H1 (cell line): ENCODE data around the gene SORBS1. TPM values are rescaled to one million over a fixed set of nuclear protein-coding genes. Genes with fewer than 3 reads are reported as not detected.

Source experiments
- CTCF ChIA-PET: fragments of 300-600 bp; sonication (Branson Sonifier 250); formaldehyde crosslinking; loops from one replicate; lab custom pipeline; 2021; ENCODE audit not compliant: partially characterized antibody; lab: Charles Lee
- POLR2A ChIA-PET: fragments of 300-600 bp; sonication (Branson Sonifier 250); formaldehyde crosslinking; loops from one replicate; lab custom pipeline; 2021; ENCODE audit warnings: inconsistent platforms; ENCODE audit not compliant: partially characterized antibody; lab: Charles Lee
- DNase-seq, 2 experiments: peaks; one replicate each; pipeline versions ENCODE4 v3.0.0 to v3.0.0-alpha.2; 2010 to 2022; ENCODE audit warnings: low spot score in 2 of 2, low read depth in 1 of 2, mixed read lengths in 1 of 2
- FAIRE-seq: peaks from 2 replicates; lab custom pipeline; 2011; peaks lifted over from hg19 to GRCh38; lab: Jason Lieb, UNC
- H2AFZ ChIP-seq: 2 replicates; pipeline ENCODE4 v1.8.1; 2012; ENCODE audit warnings: low read length, inconsistent platforms
- H2AK5ac ChIP-seq: 2 replicates; pipeline ENCODE4 v1.6.1; 2013; ENCODE audit warnings: low read depth, low read length
- H2BK120ac ChIP-seq: replicated peaks from 2 replicates; pipeline ENCODE3; 2013; ENCODE audit warnings: low read depth, low read length, inconsistent platforms
- H2BK12ac ChIP-seq: 2 replicates; pipeline ENCODE4 v1.6.1; 2013; ENCODE audit warnings: low read depth, low read length
- H2BK15ac ChIP-seq: 2 replicates; pipeline ENCODE4 v1.6.1; 2013; ENCODE audit warnings: low read length
- H2BK20ac ChIP-seq: 2 replicates; pipeline ENCODE4 v1.6.1; 2013; ENCODE audit warnings: low read length
- H2BK5ac ChIP-seq: 2 replicates; pipeline ENCODE4 v1.6.1; 2013; ENCODE audit warnings: low read depth, low read length
- H3K14ac ChIP-seq: 2 replicates; pipeline ENCODE4 v1.6.1; 2013; ENCODE audit warnings: inconsistent platforms; ENCODE audit not compliant: insufficient read length
- H3K18ac ChIP-seq: 2 replicates; pipeline ENCODE4 v1.6.1; 2013; ENCODE audit warnings: low read length; ENCODE audit errors: extremely low read depth
- H3K23ac ChIP-seq: 2 replicates; pipeline ENCODE4 v1.6.1; 2013; ENCODE audit warnings: inconsistent platforms; ENCODE audit not compliant: insufficient read length
- H3K23me2 ChIP-seq: 2 replicates; pipeline ENCODE4 v1.6.1; 2013; ENCODE audit warnings: low read depth, low read length
- H3K27ac ChIP-seq: 2 replicates; pipeline ENCODE4 v1.6.1; 2011; ENCODE audit warnings: low read depth, low read length, inconsistent platforms
- H3K27me3 ChIP-seq, 4 experiments: replicated peaks in 1 of 4; 1 replicate in 1 of 4; 2 replicates in 3 of 4; pipeline versions ENCODE4 v1.6.1 to v1.8.1; 2011 to 2013; ENCODE audit warnings: low read length in 3 of 4, mild to moderate bottlenecking in 3 of 4, inconsistent platforms in 2 of 4, mixed read lengths in 2 of 4, moderate library complexity in 1 of 4; ENCODE audit not compliant: control insufficient read depth in 3 of 4, insufficient read depth in 3 of 4; ENCODE audit errors: extremely low read depth in 1 of 4
- H3K36me3 ChIP-seq, 4 experiments: 2 replicates each; pipeline versions ENCODE4 v1.6.1 to v1.8.1; 2011 to 2013; ENCODE audit warnings: mild to moderate bottlenecking in 4 of 4, low read length in 3 of 4, moderate library complexity in 2 of 4, control low read depth in 1 of 4, inconsistent platforms in 1 of 4; ENCODE audit not compliant: insufficient read depth in 4 of 4, control insufficient read depth in 2 of 4
- H3K4ac ChIP-seq: replicated peaks from 2 replicates; pipeline ENCODE3; 2013; ENCODE audit warnings: low read length, low read depth, mixed read lengths, inconsistent platforms; ENCODE audit not compliant: insufficient read length
- H3K4me1 ChIP-seq, 4 experiments: replicated peaks in 1 of 4; 1 replicate in 1 of 4; 2 replicates in 3 of 4; pipeline versions ENCODE4 v1.6.1 to v1.8.1; 2011 to 2013; ENCODE audit warnings: low read length in 3 of 4, inconsistent platforms in 2 of 4, mixed read lengths in 1 of 4; ENCODE audit not compliant: insufficient read depth in 4 of 4, control insufficient read depth in 3 of 4
- H3K4me2 ChIP-seq, 2 experiments: 2 replicates each; pipeline versions ENCODE4 v1.6.1 to v1.8.1; 2011 to 2013; ENCODE audit warnings: low read depth in 2 of 2, low read length in 2 of 2, control low read depth in 1 of 2, inconsistent platforms in 1 of 2, mild to moderate bottlenecking in 1 of 2; ENCODE audit not compliant: insufficient read depth in 1 of 2
- H3K4me3 ChIP-seq, 4 experiments: fragments of 200-600, 300-600 bp in 1 of 4; sonication (generic), shearing (Covaris generic), sonication (Bioruptor Twin) in 1 of 4; 2 replicates each; pipeline versions ENCODE4 v1.5.1 to v1.8.1; 2011 to 2016; ENCODE audit warnings: low read length in 4 of 4, low read depth in 3 of 4, control low read depth in 2 of 4, inconsistent platforms in 2 of 4, mild to moderate bottlenecking in 2 of 4, mixed read lengths in 1 of 4, moderate library complexity in 1 of 4; ENCODE audit not compliant: insufficient read depth in 2 of 4; ENCODE audit errors: extremely low read depth in 1 of 4
- H3K56ac ChIP-seq: replicated peaks from 2 replicates; pipeline ENCODE3; 2013; ENCODE audit warnings: low read depth, mild to moderate bottlenecking, mixed read lengths, low read length, inconsistent platforms; ENCODE audit not compliant: insufficient read length
- H3K79me1 ChIP-seq: 2 replicates; pipeline ENCODE4 v1.6.1; 2013; ENCODE audit warnings: low read depth, low read length, control low read depth
- H3K79me2 ChIP-seq, 2 experiments: 2 replicates each; pipeline versions ENCODE4 v1.6.1 to v1.8.1; 2012 to 2013; ENCODE audit warnings: low read length in 2 of 2, mild to moderate bottlenecking in 2 of 2, inconsistent platforms in 1 of 2; ENCODE audit not compliant: insufficient read depth in 2 of 2, control insufficient read depth in 1 of 2
- H3K9ac ChIP-seq, 4 experiments: replicated peaks in 1 of 4; 1 replicate in 1 of 4; 2 replicates in 3 of 4; pipeline versions ENCODE4 v1.6.1 to v1.8.1; 2011 to 2013; ENCODE audit warnings: low read depth in 3 of 4, low read length in 3 of 4, control low read depth in 2 of 4, mild to moderate bottlenecking in 2 of 4, moderate library complexity in 2 of 4, inconsistent platforms in 1 of 4; ENCODE audit errors: extremely low read depth in 1 of 4
- H3K9me3 ChIP-seq, 2 experiments: 2 replicates each; pipeline versions ENCODE4 v1.6.1 to v1.8.1; 2012 to 2013; ENCODE audit warnings: mild to moderate bottlenecking in 2 of 2, moderate library complexity in 2 of 2, control low read depth in 1 of 2, inconsistent platforms in 1 of 2, low read depth in 1 of 2, low read length in 1 of 2, mixed read lengths in 1 of 2; ENCODE audit not compliant: insufficient read depth in 2 of 2
- H4K20me1 ChIP-seq, 2 experiments: replicated peaks in 1 of 2; 2 replicates each; pipeline versions ENCODE3 to v1.8.1; 2011 to 2013; ENCODE audit warnings: inconsistent platforms in 2 of 2, low read length in 2 of 2, mild to moderate bottlenecking in 1 of 2; ENCODE audit not compliant: insufficient read depth in 2 of 2, control insufficient read depth in 1 of 2
- H4K5ac ChIP-seq: 2 replicates; pipeline ENCODE4 v1.6.1; 2013; ENCODE audit warnings: low read length, low read depth, mixed read lengths, inconsistent platforms; ENCODE audit not compliant: insufficient read length
- H4K8ac ChIP-seq: 2 replicates; pipeline ENCODE4 v1.8.0; 2013; ENCODE audit warnings: mild to moderate bottlenecking, moderate library complexity, low read length, inconsistent platforms; ENCODE audit not compliant: insufficient read depth; ENCODE audit errors: extremely low read depth
- H4K91ac ChIP-seq: replicated peaks from 2 replicates; pipeline ENCODE3; 2013; ENCODE audit warnings: low read length, mixed read lengths, inconsistent platforms; ENCODE audit not compliant: insufficient read length
- KDM4A ChIP-seq: IDR thresholded peaks from one replicate; pipeline ENCODE4 v1.7.1; 2012; ENCODE audit warnings: low read depth, mild to moderate bottlenecking, moderate library complexity, low read length, inconsistent platforms; ENCODE audit not compliant: severe bottlenecking
- SP2 ChIP-seq: IDR thresholded peaks from 2 replicates; pipeline ENCODE4 v1.6.1; 2012; ENCODE audit warnings: mild to moderate bottlenecking, low read length, inconsistent platforms
- TAF7 ChIP-seq: optimal IDR thresholded peaks from 2 replicates; pipeline ENCODE3; 2011; ENCODE audit warnings: low read depth, mild to moderate bottlenecking, inconsistent platforms, low read length, moderate library complexity, borderline replicate concordance
- WGBS, 2 experiments: shearing (Covaris generic) in 1 of 2; methylation state at CpG; one replicate each; pipeline versions ENCODE4 v1.1.6 to v1.1.7; 2013 to 2015; ENCODE audit warnings: low lambda C conversion rate in 2 of 2, mixed read lengths in 2 of 2, inconsistent platforms in 1 of 2, low coverage in 1 of 2, missing lambda C conversion rate in 1 of 2; ENCODE audit not compliant: insufficient replicate concordance in 2 of 2, insufficient coverage in 1 of 2, insufficient read length in 1 of 2; ENCODE audit errors: extremely low coverage in 1 of 2, missing lambda C conversion rate in 1 of 2; 5-methylcytosine and 5-hydroxymethylcytosine counted together
- polyA plus RNA-seq, 7 experiments: library from polyadenylated mRNA; depleted of rRNA in 3 of 7; stranded (reverse) in 5 of 7; unstranded in 2 of 7; fragments of >200 nt in 5 of 7; fragments of 200-250 nt in 2 of 7; gene quantifications; 1 replicate in 5 of 7; 2 replicates in 1 of 7; 4 replicates in 1 of 7; pipeline versions ENCODE4 v1.2.1 to v1.2.3, GENCODE V29; 2011 to 2013; ENCODE audit warnings: missing spikeins in 2 of 7, mixed read lengths in 2 of 7
- total RNA-seq: library from RNA; stranded (reverse); fragmentation: NEBNext Ultra II Directional; extraction: Animal tissue kit (Norgen Biotek cat#: 25700); gene quantifications from 2 replicates; pipeline ENCODE4 v1.2.1, GENCODE V29; 2021

The SORBS1 gene
- total and polyA plus RNA-seq, 2 of the 8 experiments (the other 6 are each of a cell fraction or from before 2014, with no cell fraction given), result 16.0 to 35.0 TPM

GRCh38 chr10:95544783-95545500 is 16.2 kb downstream of the SORBS1 start:
- FAIRE-seq (no peak), DNase-seq (no peak)
- Histone ChIP-seq H4K91ac (no peak overlapping the region), H3K56ac (no peak overlapping the region), H4K5ac (no peak overlapping the region), H3K36me3 (no peaks in the 10 kb centered on the region), H4K8ac (no peak overlapping the region), H3K27me3 (peaks cover 0 to 9% (median 3%) of the 10 kb centered on the region in 4 experiments; a peak in 4 of 7 replicates), H3K79me2 (peaks cover 17 to 83% of the 10 kb centered on the region in 2 experiments), H2AK5ac (no peak overlapping the region), H3K4me3 (no peak overlapping the region), H3K9me3 (no peaks in the 10 kb centered on the region), H2BK5ac (no peak overlapping the region), H4K20me1 (peaks cover 2 to 11% of the 10 kb centered on the region in 2 experiments), H3K18ac (peak overlapping the region; percentile 13; the same call in 1 of the 2 replicates), H3K27ac (no peak overlapping the region), H2BK20ac (no peak overlapping the region), H3K4ac (no peak overlapping the region), H3K79me1 (peaks cover 19% of the 10 kb centered on the region), H3K23me2 (no peaks in the 10 kb centered on the region), H3K23ac (no peak overlapping the region), H3K14ac (no peak overlapping the region), H2BK12ac (no peak overlapping the region), H3K4me2 (no peak overlapping the region), H3K9ac (no peak overlapping the region), H3K4me1 (peaks cover 7 to 33% (median 23%) of the 10 kb centered on the region in 4 experiments), H2BK120ac (no peak overlapping the region), H2AFZ (no peak overlapping the region), H2BK15ac (no peak overlapping the region)
- ChIA-PET POLR2A (no interaction called here), CTCF (interaction anchor here (1.0 to 2.2 kb wide), 3 partner anchors 15 to 115 kb away, joined by 3 to 10 read pairs (median 3); no protein-coding TSS in a partner anchor)
- 88% methylated on average over 12 of the region's 12 CpGs; no CpG with 5 or more reads in 1 of the 2 experiments for WGBS, 2 experiments
- no peak for TF ChIP-seq TAF7
- TF ChIP-seq KDM4A, result no peak
- no peak for TF ChIP-seq SP2
